Fibroblast of mammary gland (primary cell): ENCODE results near the gene PLA2G4D.
A peak's percentile ranks its signal among the peaks of the same experiment; 100 is the strongest.
"Not testable (repeated sequence)": the region's sequence is repeated elsewhere in the genome, so short reads cannot be mapped to it uniquely, and the experiment has no call there.

Experiments used
- DNase-seq: peaks from one replicate; pipeline ENCODE4 v3.0.0-alpha.2; 2010; ENCODE audit warnings: low read depth
- H3K4me3 ChIP-seq: 2 replicates; pipeline ENCODE4 v1.5.1; 2011; ENCODE audit warnings: low read depth, mild to moderate bottlenecking, low read length, moderate library complexity; ENCODE audit not compliant: control insufficient read depth
- CTCF ChIP-seq: conservative IDR thresholded peaks from 2 replicates; pipeline ENCODE4 v1.5.1; 2011; ENCODE audit warnings: low read depth, low read length, inconsistent platforms; ENCODE audit not compliant: control insufficient read depth, insufficient read depth

Gene PLA2G4D

GRCh38 chr15:42093966-42094365 lies 396 bp downstream of the PLA2G4D start:
- no peak for TF ChIP-seq CTCF
- H3K4me3 ChIP-seq, result no peak overlapping the region
- no peak for DNase-seq

GRCh38 chr15:42092398-42093318 lies 1.7 kb downstream of the PLA2G4D start:
- TF ChIP-seq CTCF, result no peak
- no peak overlapping the region for H3K4me3 ChIP-seq
- DNase-seq, result peak; percentile 6

GRCh38 chr15:42091753-42092397 lies 2.5 kb downstream of the PLA2G4D start:
- H3K4me3 ChIP-seq, result not testable (repeated sequence)

GRCh38 chr15:42090781-42091180 lies 3.6 kb downstream of the PLA2G4D start:
- no peak overlapping the region for H3K4me3 ChIP-seq
- no peak for TF ChIP-seq CTCF
- DNase-seq, result no peak

More at GRCh38 chr15:42091753-42092397, 2.5 kb downstream of the PLA2G4D start:
- not testable (repeated sequence) for DNase-seq

- no peak for TF ChIP-seq CTCF
- H3K4me3 ChIP-seq, result no peak overlapping the region
- no peak for DNase-seq
Observed at GRCh38 chr15:42090370-42090769, 4.0 kb downstream of the PLA2G4D start.

GRCh38 chr15:42089942-42090341 lies 4.4 kb downstream of the PLA2G4D start:
- no peak for DNase-seq
- TF ChIP-seq CTCF, result no peak
- no peak overlapping the region for H3K4me3 ChIP-seq
